ENCODE measurements around the gene AUH.

DNA sequence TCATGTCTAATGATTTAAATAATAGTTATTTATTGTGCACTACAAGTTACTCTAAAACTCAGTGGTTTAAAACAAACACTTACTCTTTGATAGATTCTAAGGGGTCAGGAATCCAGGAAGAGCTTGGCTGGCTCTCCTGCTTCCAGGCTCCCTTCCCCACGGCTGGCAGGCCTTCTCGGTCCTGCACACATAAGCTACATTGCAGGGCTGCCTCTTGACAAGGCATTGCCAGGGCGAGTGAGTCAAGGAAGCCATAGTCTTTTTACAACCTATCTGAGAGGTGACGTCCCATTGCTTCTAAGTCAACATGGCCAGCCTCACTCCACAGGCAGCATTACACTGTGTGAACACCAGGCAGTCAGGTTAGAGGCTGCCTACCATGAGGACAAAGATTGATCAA is 119.8 kb downstream of the AUH start:
- TF ChIP-seq NFYB (IDR thresholded peaks at IDR 0.05; ENCODE audit: extremely low read depth, insufficient read length) (no peak), POLR2A (conservative IDR thresholded peaks at IDR 0.05) (no peak), SRSF7 (optimal IDR thresholded peaks at IDR 0.05; ENCODE audit: low read depth, low read length) (no peak), ZNF384 (IDR thresholded peaks at IDR 0.05; ENCODE audit: low read depth, low read length) (no peak), FOXA1 (IDR thresholded peaks at IDR 0.05; ENCODE audit: borderline replicate concordance) (no peak), CHD1 (IDR thresholded peaks at IDR 0.05; ENCODE audit: low read length) (no peak), MYNN (IDR thresholded peaks at IDR 0.05) (no peak), MYNN (CRISPR knock-in tag; IDR thresholded peaks at IDR 0.05) (no peak), ZNF785 (CRISPR knock-in tag; IDR thresholded peaks at IDR 0.05) (no peak), EP300 (IDR thresholded peaks at IDR 0.05; ENCODE audit: low read length) (no peak), CBX5 (IDR thresholded peaks at IDR 0.05; ENCODE audit: borderline replicate concordance, low read depth) (no peak), GABPB2 (CRISPR knock-in tag; conservative IDR thresholded peaks at IDR 0.05) (no peak), POLR2AphosphoS5 (IDR thresholded peaks at IDR 0.05; ENCODE audit: control insufficient read depth, insufficient read depth, low read depth, low read length) (no peak)
- TF ChIP-seq, protein P1, sequence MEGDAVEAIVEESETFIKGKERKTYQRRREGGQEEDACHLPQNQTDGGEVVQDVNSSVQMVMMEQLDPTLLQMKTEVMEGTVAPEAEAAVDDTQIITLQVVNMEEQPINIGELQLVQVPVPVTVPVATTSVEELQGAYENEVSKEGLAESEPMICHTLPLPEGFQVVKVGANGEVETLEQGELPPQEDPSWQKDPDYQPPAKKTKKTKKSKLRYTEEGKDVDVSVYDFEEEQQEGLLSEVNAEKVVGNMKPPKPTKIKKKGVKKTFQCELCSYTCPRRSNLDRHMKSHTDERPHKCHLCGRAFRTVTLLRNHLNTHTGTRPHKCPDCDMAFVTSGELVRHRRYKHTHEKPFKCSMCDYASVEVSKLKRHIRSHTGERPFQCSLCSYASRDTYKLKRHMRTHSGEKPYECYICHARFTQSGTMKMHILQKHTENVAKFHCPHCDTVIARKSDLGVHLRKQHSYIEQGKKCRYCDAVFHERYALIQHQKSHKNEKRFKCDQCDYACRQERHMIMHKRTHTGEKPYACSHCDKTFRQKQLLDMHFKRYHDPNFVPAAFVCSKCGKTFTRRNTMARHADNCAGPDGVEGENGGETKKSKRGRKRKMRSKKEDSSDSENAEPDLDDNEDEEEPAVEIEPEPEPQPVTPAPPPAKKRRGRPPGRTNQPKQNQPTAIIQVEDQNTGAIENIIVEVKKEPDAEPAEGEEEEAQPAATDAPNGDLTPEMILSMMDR (IDR thresholded peaks at IDR 0.05 in 2 of 3, conservative IDR thresholded peaks at IDR 0.05 in 1 of 3; ENCODE audit: insufficient read depth in 2 of 3, low read depth in 1 of 3, low read length in 3 of 3), result no peak

Data from K562 (cell line).